H1 (cell line): ENCODE data around the gene SLC26A11. TPM values are rescaled to one million over a fixed set of nuclear protein-coding genes. Genes with fewer than 3 reads are reported as not detected.

ENCODE experiments used
- CTCF ChIA-PET: fragments of 300-600 bp; sonication (Branson Sonifier 250); formaldehyde crosslinking; loops from one replicate; lab custom pipeline; 2021; ENCODE audit not compliant: partially characterized antibody; lab: Charles Lee
- POLR2A ChIA-PET: fragments of 300-600 bp; sonication (Branson Sonifier 250); formaldehyde crosslinking; loops from one replicate; lab custom pipeline; 2021; ENCODE audit warnings: inconsistent platforms; ENCODE audit not compliant: partially characterized antibody; lab: Charles Lee
- DNase-seq, 2 experiments: peaks; one replicate each; pipeline versions ENCODE4 v3.0.0 to v3.0.0-alpha.2; 2010 to 2022; ENCODE audit warnings: low spot score in 2 of 2, low read depth in 1 of 2, mixed read lengths in 1 of 2
- FAIRE-seq: peaks from 2 replicates; lab custom pipeline; 2011; peaks lifted over from hg19 to GRCh38; lab: Jason Lieb, UNC
- H2AFZ ChIP-seq: 2 replicates; pipeline ENCODE4 v1.8.1; 2012; ENCODE audit warnings: low read length, inconsistent platforms
- H2AK5ac ChIP-seq: 2 replicates; pipeline ENCODE4 v1.6.1; 2013; ENCODE audit warnings: low read depth, low read length
- H2BK120ac ChIP-seq: replicated peaks from 2 replicates; pipeline ENCODE3; 2013; ENCODE audit warnings: low read depth, low read length, inconsistent platforms
- H2BK12ac ChIP-seq: 2 replicates; pipeline ENCODE4 v1.6.1; 2013; ENCODE audit warnings: low read depth, low read length
- H2BK15ac ChIP-seq: 2 replicates; pipeline ENCODE4 v1.6.1; 2013; ENCODE audit warnings: low read length
- H2BK20ac ChIP-seq: 2 replicates; pipeline ENCODE4 v1.6.1; 2013; ENCODE audit warnings: low read length
- H2BK5ac ChIP-seq: 2 replicates; pipeline ENCODE4 v1.6.1; 2013; ENCODE audit warnings: low read depth, low read length
- H3K14ac ChIP-seq: 2 replicates; pipeline ENCODE4 v1.6.1; 2013; ENCODE audit warnings: inconsistent platforms; ENCODE audit not compliant: insufficient read length
- H3K18ac ChIP-seq: 2 replicates; pipeline ENCODE4 v1.6.1; 2013; ENCODE audit warnings: low read length; ENCODE audit errors: extremely low read depth
- H3K23ac ChIP-seq: 2 replicates; pipeline ENCODE4 v1.6.1; 2013; ENCODE audit warnings: inconsistent platforms; ENCODE audit not compliant: insufficient read length
- H3K23me2 ChIP-seq: 2 replicates; pipeline ENCODE4 v1.6.1; 2013; ENCODE audit warnings: low read depth, low read length
- H3K27ac ChIP-seq: 2 replicates; pipeline ENCODE4 v1.6.1; 2011; ENCODE audit warnings: low read depth, low read length, inconsistent platforms
- H3K27me3 ChIP-seq, 4 experiments: replicated peaks in 1 of 4; 1 replicate in 1 of 4; 2 replicates in 3 of 4; pipeline versions ENCODE4 v1.6.1 to v1.8.1; 2011 to 2013; ENCODE audit warnings: low read length in 3 of 4, mild to moderate bottlenecking in 3 of 4, inconsistent platforms in 2 of 4, mixed read lengths in 2 of 4, moderate library complexity in 1 of 4; ENCODE audit not compliant: control insufficient read depth in 3 of 4, insufficient read depth in 3 of 4; ENCODE audit errors: extremely low read depth in 1 of 4
- H3K36me3 ChIP-seq, 4 experiments: 2 replicates each; pipeline versions ENCODE4 v1.6.1 to v1.8.1; 2011 to 2013; ENCODE audit warnings: mild to moderate bottlenecking in 4 of 4, low read length in 3 of 4, moderate library complexity in 2 of 4, control low read depth in 1 of 4, inconsistent platforms in 1 of 4; ENCODE audit not compliant: insufficient read depth in 4 of 4, control insufficient read depth in 2 of 4
- H3K4ac ChIP-seq: replicated peaks from 2 replicates; pipeline ENCODE3; 2013; ENCODE audit warnings: low read length, low read depth, mixed read lengths, inconsistent platforms; ENCODE audit not compliant: insufficient read length
- H3K4me1 ChIP-seq, 4 experiments: replicated peaks in 1 of 4; 1 replicate in 1 of 4; 2 replicates in 3 of 4; pipeline versions ENCODE4 v1.6.1 to v1.8.1; 2011 to 2013; ENCODE audit warnings: low read length in 3 of 4, inconsistent platforms in 2 of 4, mixed read lengths in 1 of 4; ENCODE audit not compliant: insufficient read depth in 4 of 4, control insufficient read depth in 3 of 4
- H3K4me2 ChIP-seq, 2 experiments: 2 replicates each; pipeline versions ENCODE4 v1.6.1 to v1.8.1; 2011 to 2013; ENCODE audit warnings: low read depth in 2 of 2, low read length in 2 of 2, control low read depth in 1 of 2, inconsistent platforms in 1 of 2, mild to moderate bottlenecking in 1 of 2; ENCODE audit not compliant: insufficient read depth in 1 of 2
- H3K4me3 ChIP-seq, 4 experiments: fragments of 200-600, 300-600 bp in 1 of 4; sonication (generic), shearing (Covaris generic), sonication (Bioruptor Twin) in 1 of 4; 2 replicates each; pipeline versions ENCODE4 v1.5.1 to v1.8.1; 2011 to 2016; ENCODE audit warnings: low read length in 4 of 4, low read depth in 3 of 4, control low read depth in 2 of 4, inconsistent platforms in 2 of 4, mild to moderate bottlenecking in 2 of 4, mixed read lengths in 1 of 4, moderate library complexity in 1 of 4; ENCODE audit not compliant: insufficient read depth in 2 of 4; ENCODE audit errors: extremely low read depth in 1 of 4
- H3K56ac ChIP-seq: replicated peaks from 2 replicates; pipeline ENCODE3; 2013; ENCODE audit warnings: low read depth, mild to moderate bottlenecking, mixed read lengths, low read length, inconsistent platforms; ENCODE audit not compliant: insufficient read length
- H3K79me1 ChIP-seq: 2 replicates; pipeline ENCODE4 v1.6.1; 2013; ENCODE audit warnings: low read depth, low read length, control low read depth
- H3K79me2 ChIP-seq, 2 experiments: 2 replicates each; pipeline versions ENCODE4 v1.6.1 to v1.8.1; 2012 to 2013; ENCODE audit warnings: low read length in 2 of 2, mild to moderate bottlenecking in 2 of 2, inconsistent platforms in 1 of 2; ENCODE audit not compliant: insufficient read depth in 2 of 2, control insufficient read depth in 1 of 2
- H3K9ac ChIP-seq, 4 experiments: replicated peaks in 1 of 4; 1 replicate in 1 of 4; 2 replicates in 3 of 4; pipeline versions ENCODE4 v1.6.1 to v1.8.1; 2011 to 2013; ENCODE audit warnings: low read depth in 3 of 4, low read length in 3 of 4, control low read depth in 2 of 4, mild to moderate bottlenecking in 2 of 4, moderate library complexity in 2 of 4, inconsistent platforms in 1 of 4; ENCODE audit errors: extremely low read depth in 1 of 4
- H3K9me3 ChIP-seq, 2 experiments: 2 replicates each; pipeline versions ENCODE4 v1.6.1 to v1.8.1; 2012 to 2013; ENCODE audit warnings: mild to moderate bottlenecking in 2 of 2, moderate library complexity in 2 of 2, control low read depth in 1 of 2, inconsistent platforms in 1 of 2, low read depth in 1 of 2, low read length in 1 of 2, mixed read lengths in 1 of 2; ENCODE audit not compliant: insufficient read depth in 2 of 2
- H4K20me1 ChIP-seq, 2 experiments: replicated peaks in 1 of 2; 2 replicates each; pipeline versions ENCODE3 to v1.8.1; 2011 to 2013; ENCODE audit warnings: inconsistent platforms in 2 of 2, low read length in 2 of 2, mild to moderate bottlenecking in 1 of 2; ENCODE audit not compliant: insufficient read depth in 2 of 2, control insufficient read depth in 1 of 2
- H4K5ac ChIP-seq: 2 replicates; pipeline ENCODE4 v1.6.1; 2013; ENCODE audit warnings: low read length, low read depth, mixed read lengths, inconsistent platforms; ENCODE audit not compliant: insufficient read length
- H4K8ac ChIP-seq: 2 replicates; pipeline ENCODE4 v1.8.0; 2013; ENCODE audit warnings: mild to moderate bottlenecking, moderate library complexity, low read length, inconsistent platforms; ENCODE audit not compliant: insufficient read depth; ENCODE audit errors: extremely low read depth
- H4K91ac ChIP-seq: replicated peaks from 2 replicates; pipeline ENCODE3; 2013; ENCODE audit warnings: low read length, mixed read lengths, inconsistent platforms; ENCODE audit not compliant: insufficient read length
- ATF3 ChIP-seq: IDR thresholded peaks from 2 replicates; pipeline ENCODE4 v1.6.1; 2011; ENCODE audit warnings: low read depth, mild to moderate bottlenecking, low read length; ENCODE audit not compliant: insufficient read depth
- BACH1 ChIP-seq: IDR thresholded peaks from 2 replicates; pipeline ENCODE4 v1.6.1; 2012; ENCODE audit warnings: low read length, improper control_type of control experiment
- BCL11A ChIP-seq, 2 experiments: IDR thresholded peaks; one replicate each; pipeline ENCODE4 v1.6.1; 2011; ENCODE audit warnings: low read depth in 2 of 2, low read length in 2 of 2, mild to moderate bottlenecking in 2 of 2
- CHD1 ChIP-seq: IDR thresholded peaks from 2 replicates; pipeline ENCODE4 v1.6.1; 2012; ENCODE audit warnings: low read depth, low read length, improper control_type of control experiment
- CREB1 ChIP-seq: IDR thresholded peaks from 2 replicates; pipeline ENCODE4 v1.6.1; 2012; ENCODE audit warnings: inconsistent platforms
- EZH2 ChIP-seq: fragments of 200-600 bp; sonication (generic); IDR thresholded peaks from 2 replicates; pipeline ENCODE4 v1.7.1; 2012; ENCODE audit warnings: low read depth, mild to moderate bottlenecking, moderate library complexity, low read length, inconsistent platforms; ENCODE audit not compliant: severe bottlenecking
- MAFK ChIP-seq: IDR thresholded peaks from 2 replicates; pipeline ENCODE4 v1.6.1; 2012; ENCODE audit warnings: low read depth, mild to moderate bottlenecking, improper control_type of control experiment, low read length
- POLR2A ChIP-seq, 2 experiments: IDR thresholded peaks; 1 replicate in 1 of 2; 2 replicates in 1 of 2; pipeline ENCODE4 v1.6.1; 2011; ENCODE audit warnings: low read depth in 2 of 2, low read length in 2 of 2, mild to moderate bottlenecking in 2 of 2; ENCODE audit errors: control extremely low read depth in 1 of 2
- POU5F1 ChIP-seq: IDR thresholded peaks from 2 replicates; pipeline ENCODE4 v1.6.1; 2011; ENCODE audit warnings: low read depth, mild to moderate bottlenecking, low read length, moderate library complexity
- WGBS, 2 experiments: shearing (Covaris generic) in 1 of 2; methylation state at CpG; one replicate each; pipeline versions ENCODE4 v1.1.6 to v1.1.7; 2013 to 2015; ENCODE audit warnings: low lambda C conversion rate in 2 of 2, mixed read lengths in 2 of 2, inconsistent platforms in 1 of 2, low coverage in 1 of 2, missing lambda C conversion rate in 1 of 2; ENCODE audit not compliant: insufficient replicate concordance in 2 of 2, insufficient coverage in 1 of 2, insufficient read length in 1 of 2; ENCODE audit errors: extremely low coverage in 1 of 2, missing lambda C conversion rate in 1 of 2; 5-methylcytosine and 5-hydroxymethylcytosine counted together
- polyA plus RNA-seq, 7 experiments: library from polyadenylated mRNA; depleted of rRNA in 3 of 7; stranded (reverse) in 5 of 7; unstranded in 2 of 7; fragments of >200 nt in 5 of 7; fragments of 200-250 nt in 2 of 7; gene quantifications; 1 replicate in 5 of 7; 2 replicates in 1 of 7; 4 replicates in 1 of 7; pipeline versions ENCODE4 v1.2.1 to v1.2.3, GENCODE V29; 2011 to 2013; ENCODE audit warnings: missing spikeins in 2 of 7, mixed read lengths in 2 of 7
- total RNA-seq: library from RNA; stranded (reverse); fragmentation: NEBNext Ultra II Directional; extraction: Animal tissue kit (Norgen Biotek cat#: 25700); gene quantifications from 2 replicates; pipeline ENCODE4 v1.2.1, GENCODE V29; 2021
- TF ChIP-seq, protein P1 (sequence below): IDR thresholded peaks from 2 replicates; pipeline ENCODE4 v1.6.1; 2012; ENCODE audit warnings: inconsistent platforms

The SLC26A11 gene
- total and polyA plus RNA-seq, 2 of the 8 experiments (the other 6 are each of a cell fraction or from before 2014, with no cell fraction given) = 15.5 to 25.9 TPM

- no peak overlapping the region for H2AFZ ChIP-seq
- H3K4me3 ChIP-seq = no peak overlapping the region
- H3K27ac ChIP-seq = no peak overlapping the region
- peaks cover 4 to 14% (median 11%) of the 10 kb centered on the region in 4 experiments; a peak in 4 of 8 replicates for H3K36me3 ChIP-seq
- H3K79me1 ChIP-seq = no peaks in the 10 kb centered on the region
- H3K56ac ChIP-seq = no peak overlapping the region
- H3K4me1 ChIP-seq = no peaks in the 10 kb centered on the region; a peak in 1 of 7 replicates
- H3K79me2 ChIP-seq = no peaks in the 10 kb centered on the region
- POLR2A ChIA-PET = interaction anchor here (1.6 kb wide), 1 partner anchor 51 kb away, joined by 3 read pairs; no protein-coding TSS in a partner anchor
- no peak overlapping the region for H4K5ac ChIP-seq
- H2BK15ac ChIP-seq = no peak overlapping the region
- no peak overlapping the region for H2BK120ac ChIP-seq
- H3K14ac ChIP-seq = no peak overlapping the region
- no peak overlapping the region for H4K91ac ChIP-seq
- H2BK20ac ChIP-seq = no peak overlapping the region
- FAIRE-seq (no peak), DNase-seq (no peak)
- H2AK5ac ChIP-seq = no peak overlapping the region
- no peak overlapping the region for H2BK12ac ChIP-seq
- H3K18ac ChIP-seq = no peak overlapping the region
- no peak for TF ChIP-seq BCL11A (IDR thresholded peaks at IDR 0.05; ENCODE audit: low read depth in 2 of 2, low read length in 2 of 2)
- TF ChIP-seq, protein P1, sequence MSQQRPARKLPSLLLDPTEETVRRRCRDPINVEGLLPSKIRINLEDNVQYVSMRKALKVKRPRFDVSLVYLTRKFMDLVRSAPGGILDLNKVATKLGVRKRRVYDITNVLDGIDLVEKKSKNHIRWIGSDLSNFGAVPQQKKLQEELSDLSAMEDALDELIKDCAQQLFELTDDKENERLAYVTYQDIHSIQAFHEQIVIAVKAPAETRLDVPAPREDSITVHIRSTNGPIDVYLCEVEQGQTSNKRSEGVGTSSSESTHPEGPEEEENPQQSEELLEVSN = no peak
- no peak for TF ChIP-seq POLR2A (IDR thresholded peaks at IDR 0.05; ENCODE audit: control extremely low read depth in 1 of 2, low read depth in 2 of 2, low read length in 2 of 2)
- no peak for TF ChIP-seq POU5F1
- TF ChIP-seq CREB1 = no peak
- no peak for TF ChIP-seq CHD1
- TF ChIP-seq EZH2 = no peak
- TF ChIP-seq MAFK = no peak
- TF ChIP-seq ATF3 = no peak
- no peak for TF ChIP-seq BACH1
- peaks cover 2 to 3% of the 10 kb centered on the region in 2 experiments for H4K20me1 ChIP-seq
- H3K23ac ChIP-seq = no peak overlapping the region
- no peak overlapping the region for H4K8ac ChIP-seq
- WGBS, 2 experiments = 93% methylated on average over 12 of the region's 16 CpGs; no CpG with 5 or more reads in 1 of the 2 experiments
- no peak overlapping the region for H3K9ac ChIP-seq
- no peak overlapping the region for H2BK5ac ChIP-seq
- CTCF ChIA-PET = interaction anchor here (9.0 kb wide), 1 partner anchor 14 kb away, joined by 90 read pairs; no protein-coding TSS in a partner anchor
- H3K27me3 ChIP-seq = no peaks in the 10 kb centered on the region
- H3K23me2 ChIP-seq = no peaks in the 10 kb centered on the region
- no peak overlapping the region for H3K4ac ChIP-seq
- no peak overlapping the region for H3K4me2 ChIP-seq
- H3K9me3 ChIP-seq = no peaks in the 10 kb centered on the region
Measured at GRCh38 chr17:80208050-80208449, 12.2 kb upstream of the SLC26A11 start.
